Glutamatergic neuron (in vitro differentiated cells): ENCODE measurements around the gene GADD45GIP1. TPM values are rescaled to one million over a fixed set of nuclear protein-coding genes. Genes with fewer than 3 reads are reported as not detected.
"Not testable (repeated sequence)": the region's sequence is repeated elsewhere in the genome, so short reads cannot be mapped to it uniquely, and the experiment has no call there.

Source experiments
- DNase-seq: peaks from one replicate; pipeline ENCODE4 v3.0.0; 2022
- H3K27ac Mint-ChIP-seq: one replicate; pipeline ENCODE4 v1.8.0; 2020; ENCODE audit warnings: mild to moderate bottlenecking, mixed read lengths, inconsistent platforms; ENCODE audit not compliant: unreplicated experiment
- H3K27me3 Mint-ChIP-seq: one replicate; pipeline ENCODE4 v1.8.0; 2020; ENCODE audit warnings: mild to moderate bottlenecking, moderate library complexity, mixed read lengths, inconsistent platforms; ENCODE audit not compliant: unreplicated experiment
- H3K36me3 Mint-ChIP-seq: one replicate; pipeline ENCODE4 v1.8.0; 2020; ENCODE audit warnings: mild to moderate bottlenecking, mixed read lengths, inconsistent platforms; ENCODE audit not compliant: unreplicated experiment
- H3K4me1 Mint-ChIP-seq: one replicate; pipeline ENCODE4 v1.8.0; 2020; ENCODE audit warnings: mild to moderate bottlenecking, low read depth, mixed read lengths, inconsistent platforms; ENCODE audit not compliant: unreplicated experiment
- H3K4me3 Mint-ChIP-seq: one replicate; pipeline ENCODE4 v1.8.0; 2020; ENCODE audit warnings: mild to moderate bottlenecking, mixed read lengths, inconsistent platforms; ENCODE audit not compliant: unreplicated experiment
- H3K9me3 Mint-ChIP-seq: one replicate; pipeline ENCODE4 v1.8.0; 2020; ENCODE audit warnings: mild to moderate bottlenecking, moderate library complexity, mixed read lengths, inconsistent platforms; ENCODE audit not compliant: unreplicated experiment
- total RNA-seq: library from RNA; stranded (reverse); fragmentation: NEBNext Ultra II Directional; extraction: Animal tissue kit (Norgen Biotek cat#: 25700); gene quantifications from one replicate; pipeline ENCODE4 v1.2.1, GENCODE V29; 2021; ENCODE audit not compliant: unreplicated experiment
- TF ChIP-seq, protein P1 (sequence below): fragments of 200-600 bp; sonication (generic); IDR thresholded peaks from one replicate; pipeline ENCODE4 v1.5.0; 2021; ENCODE audit not compliant: partially characterized antibody, unreplicated experiment

The GADD45GIP1 gene
- total RNA-seq, 1 donor from 2014 or later: 28.8 TPM

DNA sequence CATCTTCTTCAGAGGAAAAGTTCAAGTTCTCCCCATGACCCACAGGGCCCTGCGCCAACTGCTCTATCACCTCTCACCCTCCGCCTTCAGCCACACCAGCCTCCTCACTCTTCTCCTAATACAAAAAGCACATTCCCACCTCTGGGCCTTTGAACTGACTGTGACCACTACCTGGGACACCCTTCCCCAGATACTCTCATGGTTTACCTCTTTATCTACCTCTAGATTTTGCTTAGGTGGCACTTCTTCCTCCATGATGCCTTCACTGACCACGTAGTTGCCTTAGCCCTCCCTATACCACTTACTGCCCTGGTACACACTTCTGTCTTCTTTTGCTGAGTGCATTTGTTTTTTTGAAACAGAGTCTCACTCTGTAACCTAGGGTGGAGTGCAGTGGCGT lies 34.1 kb downstream of the GADD45GIP1 start:
- peaks cover 10% of the 10 kb centered on the region for H3K36me3 Mint-ChIP-seq
- no peaks in the 10 kb centered on the region for H3K4me1 Mint-ChIP-seq
- H3K9me3 Mint-ChIP-seq: peaks cover 13% of the 10 kb centered on the region
- peaks cover 3% of the 10 kb centered on the region for H3K27me3 Mint-ChIP-seq
- TF ChIP-seq, protein P1, sequence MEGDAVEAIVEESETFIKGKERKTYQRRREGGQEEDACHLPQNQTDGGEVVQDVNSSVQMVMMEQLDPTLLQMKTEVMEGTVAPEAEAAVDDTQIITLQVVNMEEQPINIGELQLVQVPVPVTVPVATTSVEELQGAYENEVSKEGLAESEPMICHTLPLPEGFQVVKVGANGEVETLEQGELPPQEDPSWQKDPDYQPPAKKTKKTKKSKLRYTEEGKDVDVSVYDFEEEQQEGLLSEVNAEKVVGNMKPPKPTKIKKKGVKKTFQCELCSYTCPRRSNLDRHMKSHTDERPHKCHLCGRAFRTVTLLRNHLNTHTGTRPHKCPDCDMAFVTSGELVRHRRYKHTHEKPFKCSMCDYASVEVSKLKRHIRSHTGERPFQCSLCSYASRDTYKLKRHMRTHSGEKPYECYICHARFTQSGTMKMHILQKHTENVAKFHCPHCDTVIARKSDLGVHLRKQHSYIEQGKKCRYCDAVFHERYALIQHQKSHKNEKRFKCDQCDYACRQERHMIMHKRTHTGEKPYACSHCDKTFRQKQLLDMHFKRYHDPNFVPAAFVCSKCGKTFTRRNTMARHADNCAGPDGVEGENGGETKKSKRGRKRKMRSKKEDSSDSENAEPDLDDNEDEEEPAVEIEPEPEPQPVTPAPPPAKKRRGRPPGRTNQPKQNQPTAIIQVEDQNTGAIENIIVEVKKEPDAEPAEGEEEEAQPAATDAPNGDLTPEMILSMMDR: no peak
- DNase-seq: no peak
- H3K27ac Mint-ChIP-seq: peak overlapping the region; percentile 18
- H3K4me3 Mint-ChIP-seq: no peak overlapping the region

DNA sequence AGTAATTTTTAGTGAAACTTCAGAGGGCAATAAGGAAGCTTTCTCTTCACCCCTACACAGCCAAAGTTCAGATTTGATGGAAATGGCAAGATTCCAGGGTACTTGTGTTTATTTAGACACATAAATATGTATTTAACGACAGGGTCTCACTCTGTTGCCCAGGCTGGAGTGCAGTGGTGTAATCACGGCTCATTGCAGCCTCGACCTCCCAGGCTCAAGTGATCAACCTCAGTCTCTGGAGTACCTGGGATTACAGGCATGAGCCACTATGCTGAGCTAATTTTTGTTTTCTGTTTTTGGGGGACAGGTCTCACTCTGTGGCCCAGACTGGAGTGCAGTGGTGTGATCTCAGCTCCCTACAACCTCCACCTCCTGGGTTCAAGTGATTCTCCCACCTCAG lies 36.0 kb downstream of the GADD45GIP1 start:
- Mint-ChIP-seq H3K36me3 (peaks cover 6% of the 10 kb centered on the region), H3K4me1 (no peaks in the 10 kb centered on the region), H3K27me3 (peaks cover 3% of the 10 kb centered on the region), H3K4me3 (no peak overlapping the region), H3K27ac (no peak overlapping the region), H3K9me3 (peaks cover 15% of the 10 kb centered on the region)
- no peak for DNase-seq
- TF ChIP-seq, protein P1: no peak

DNA sequence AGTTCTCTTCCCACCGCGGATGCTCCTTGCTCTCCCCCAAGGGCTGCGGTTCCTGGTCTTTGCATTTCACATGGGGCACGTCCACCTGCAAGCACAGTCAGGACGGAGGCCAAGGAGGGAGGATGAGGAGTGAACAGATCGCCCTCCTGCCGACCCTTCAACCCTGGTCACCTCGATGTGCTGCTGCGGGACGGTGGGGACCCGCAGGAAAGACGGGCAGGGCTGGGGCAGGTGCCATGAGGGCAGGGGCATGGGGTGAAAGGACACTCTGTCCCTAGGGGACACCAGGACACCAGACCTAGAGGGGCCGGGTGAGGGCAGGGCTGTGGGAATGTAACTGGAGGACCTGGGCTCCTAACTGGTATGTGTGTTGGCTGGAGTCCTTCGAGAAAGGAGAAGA lies 38.8 kb downstream of the GADD45GIP1 start:
- H3K27ac Mint-ChIP-seq: no peak overlapping the region
- peak overlapping the region; percentile 14 for H3K4me3 Mint-ChIP-seq
- peaks cover 15% of the 10 kb centered on the region for H3K9me3 Mint-ChIP-seq

DNA sequence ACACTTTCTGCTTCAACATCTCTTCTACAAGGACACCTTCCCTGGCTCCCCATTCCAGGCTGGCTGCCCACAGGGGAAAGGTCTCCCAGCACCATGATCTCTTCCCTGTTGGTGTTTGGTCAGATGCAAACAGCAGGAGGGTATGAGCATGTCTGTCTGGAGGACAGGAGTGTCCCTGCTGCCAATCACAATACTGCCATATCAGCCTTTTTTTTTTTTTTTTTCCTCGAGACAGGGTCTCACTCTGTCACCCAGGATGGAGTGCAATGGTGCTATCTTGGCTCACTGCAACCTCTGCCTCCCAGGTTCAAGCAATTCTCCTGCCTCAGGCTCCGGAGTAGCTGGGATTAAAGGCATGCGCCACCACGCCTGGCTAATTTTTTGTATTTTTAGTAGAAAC lies 41.2 kb downstream of the GADD45GIP1 start:
- H3K27ac Mint-ChIP-seq, H3K36me3 Mint-ChIP-seq, H3K9me3 Mint-ChIP-seq, H3K27me3 Mint-ChIP-seq, DNase-seq: not testable (repeated sequence)
- peaks cover 23% of the 10 kb centered on the region for H3K4me1 Mint-ChIP-seq
- peak overlapping the region; percentile 46 for H3K4me3 Mint-ChIP-seq

More for the DNA sequence above, 38.8 kb downstream of the GADD45GIP1 start:
- no peak for DNase-seq
- Mint-ChIP-seq H3K27me3 (peaks cover 6% of the 10 kb centered on the region), H3K4me1 (peaks cover 9% of the 10 kb centered on the region), H3K36me3 (peaks cover 6% of the 10 kb centered on the region)
- TF ChIP-seq, protein P1: no peak

DNA sequence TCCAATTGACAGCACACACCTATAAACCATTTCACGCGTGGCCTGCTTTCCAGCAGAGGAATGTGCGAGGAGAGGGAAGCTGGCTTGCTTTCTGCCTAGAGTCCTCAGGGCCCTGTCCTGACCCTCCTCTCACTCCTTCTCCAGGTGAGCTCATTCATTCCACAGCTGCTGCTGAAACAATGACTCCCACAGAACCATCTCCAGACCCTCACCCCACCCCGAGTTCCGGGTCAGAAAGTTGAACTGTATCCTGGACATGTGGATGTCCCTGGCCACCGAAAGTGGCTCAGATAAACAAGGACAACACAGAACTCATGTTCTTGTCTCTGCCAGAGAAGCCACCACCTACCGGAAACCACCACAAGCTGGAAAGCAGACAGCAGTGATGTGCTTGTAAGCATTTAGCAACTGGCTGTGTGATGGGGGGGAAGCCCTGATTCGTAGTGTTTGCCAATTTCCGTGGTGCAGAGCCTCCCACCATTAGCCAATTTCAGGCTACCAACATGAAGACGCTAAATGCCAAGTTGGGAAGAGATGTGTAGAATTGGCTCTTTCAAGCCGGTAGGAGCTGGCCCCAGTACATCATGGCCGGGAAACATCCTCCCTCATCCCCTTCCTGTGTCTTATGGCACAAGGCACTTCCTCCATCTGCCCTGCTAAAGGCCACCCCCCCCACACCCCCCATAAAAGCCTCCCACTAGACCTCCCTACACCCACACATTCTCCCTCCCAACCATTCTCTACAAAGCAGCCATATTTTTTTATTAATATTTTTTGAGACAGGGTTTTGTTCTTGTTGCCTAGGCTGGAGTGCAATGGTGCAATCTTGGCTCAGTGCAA lies 43.0 kb downstream of the GADD45GIP1 start:
- TF ChIP-seq, protein P1: no peak
- Mint-ChIP-seq H3K4me1 (peaks cover 23% of the 10 kb centered on the region), H3K9me3 (peaks cover 4% of the 10 kb centered on the region), H3K4me3 (peak overlapping the region; percentile 70), H3K27me3 (peaks cover 3% of the 10 kb centered on the region), H3K36me3 (no peaks in the 10 kb centered on the region), H3K27ac (peak overlapping the region; percentile 87)
- DNase-seq: no peak
